AG04449 (cell line): ENCODE data around the gene DIP2B.

Source experiments
- CTCF ChIA-PET: fragments of 350-600 bp; formaldehyde crosslinking; extraction: SDS; loops from one replicate; lab custom pipeline; 2021; ENCODE audit warnings: antibody characterized with exemption; lab: Yijun Ruan, JAX
- POLR2A ChIA-PET: fragments of 400-600, 350-600 bp; formaldehyde crosslinking; extraction: SDS; loops from one replicate; lab custom pipeline; 2020; ENCODE audit warnings: antibody characterized with exemption, inconsistent platforms; lab: Yijun Ruan, JAX
- DNase-seq: peaks from one replicate; pipeline ENCODE4 v3.0.0-alpha.2; 2010; ENCODE audit warnings: low read depth, low spot score
- H3K4me3 ChIP-seq: 2 replicates; pipeline ENCODE4 v1.5.1; 2011; ENCODE audit warnings: low read depth, mild to moderate bottlenecking, control low read depth, low read length
- CTCF ChIP-seq: IDR thresholded peaks from one replicate; pipeline ENCODE4 v1.5.1; 2011; ENCODE audit warnings: mild to moderate bottlenecking, moderate library complexity, low read length, control low read depth, inconsistent platforms; ENCODE audit not compliant: insufficient read depth; ENCODE audit errors: missing control alignments

Gene DIP2B

GRCh38 chr12:50504798-50505674 is at the start of gene DIP2B:
Gene DIP2B (plus strand): TSS chr12:50504985. CDS start chr12:50505141, 156 bp downstream.
- peak; percentile 94 for TF ChIP-seq CTCF
- H3K4me3 ChIP-seq: peak within 1 kb of the TSS; percentile 77
- DNase-seq: no peak
- ChIA-PET CTCF (interaction anchor here (0.7 to 8.8 kb wide), 56 partner anchors 9 to 1370 kb away, joined by 3 to 215 read pairs (median 6); no protein-coding TSS in a partner anchor), POLR2A (interaction anchor here (0.6 to 1.0 kb wide), 2 partner anchors 99 to 260 kb away, joined by 3 read pairs; no protein-coding TSS in a partner anchor)

GRCh38 chr12:50458606-50459005 is 46.2 kb upstream of the DIP2B start:
- DNase-seq: peak; percentile 24
- H3K4me3 ChIP-seq: no peak overlapping the region
- TF ChIP-seq CTCF: no peak
- ChIA-PET CTCF (interaction anchor here (1.1 kb wide), 1 partner anchor 384 kb away, joined by 3 read pairs; no protein-coding TSS in a partner anchor), POLR2A (no interaction called here)

GRCh38 chr12:50467439-50467838 is 37.3 kb upstream of the DIP2B start:
- POLR2A ChIA-PET: no interaction called here
- TF ChIP-seq CTCF: no peak
- DNase-seq: no peak

GRCh38 chr12:50477241-50477832 is 27.4 kb upstream of the DIP2B start:
- no peak overlapping the region for H3K4me3 ChIP-seq
- POLR2A ChIA-PET: no interaction called here
- DNase-seq: no peak
- no peak for TF ChIP-seq CTCF
- CTCF ChIA-PET: interaction anchor here (0.6 to 1.1 kb wide), 2 partner anchors 28 to 91 kb away, joined by 3 to 4 read pairs; partner anchors contain the start of gene DIP2B

More at GRCh38 chr12:50467439-50467838, 37.3 kb upstream of the DIP2B start:
- CTCF ChIA-PET: interaction anchor here (1.1 to 1.9 kb wide), 2 partner anchors 11 to 171 kb away, joined by 3 to 5 read pairs; no protein-coding TSS in a partner anchor
- H3K4me3 ChIP-seq: no peak overlapping the region

GRCh38 chr12:50482571-50482970 is 22.2 kb upstream of the DIP2B start:
- no peak for TF ChIP-seq CTCF
- no peak for DNase-seq
- H3K4me3 ChIP-seq: no peak overlapping the region
- CTCF ChIA-PET: interaction anchor here (1.2 kb wide), 1 partner anchor 22 kb away, joined by 3 read pairs; the partner anchor contains the start of gene DIP2B
- POLR2A ChIA-PET: no interaction called here
